ENCODE data around the gene SUPT4H1. TPM values are rescaled to one million over a fixed set of nuclear protein-coding genes. Genes with fewer than 3 reads are reported as not detected.

SUPT4H1 gene
- total RNA-seq, 1 donor from 2014 or later: 55.2 TPM

DNA sequence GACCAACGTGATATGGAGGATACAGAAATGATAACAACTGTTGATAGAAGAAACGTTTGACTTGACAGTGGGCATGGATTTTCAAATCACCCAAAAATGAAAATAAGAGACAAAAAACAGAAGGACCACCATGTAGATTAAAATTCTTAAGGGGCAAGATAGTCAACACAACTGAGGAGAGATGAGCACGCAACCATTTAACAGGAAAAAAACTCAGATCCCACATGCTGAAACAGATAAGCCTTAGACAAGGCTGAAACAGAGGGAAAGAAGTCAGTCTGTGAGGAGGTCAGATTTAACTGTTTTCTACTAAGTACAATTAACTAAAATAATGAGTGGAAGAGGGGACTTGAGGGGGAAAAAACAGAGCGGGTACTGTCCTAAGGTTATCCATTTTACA lies 44.2 kb upstream of the SUPT4H1 start:
- H3K4me3 ChIP-seq: no peak overlapping the region
- DNase-seq: no peak
- intact Hi-C loops (cut with micrococcal nuclease): no loop called here
- TF ChIP-seq, protein P1, sequence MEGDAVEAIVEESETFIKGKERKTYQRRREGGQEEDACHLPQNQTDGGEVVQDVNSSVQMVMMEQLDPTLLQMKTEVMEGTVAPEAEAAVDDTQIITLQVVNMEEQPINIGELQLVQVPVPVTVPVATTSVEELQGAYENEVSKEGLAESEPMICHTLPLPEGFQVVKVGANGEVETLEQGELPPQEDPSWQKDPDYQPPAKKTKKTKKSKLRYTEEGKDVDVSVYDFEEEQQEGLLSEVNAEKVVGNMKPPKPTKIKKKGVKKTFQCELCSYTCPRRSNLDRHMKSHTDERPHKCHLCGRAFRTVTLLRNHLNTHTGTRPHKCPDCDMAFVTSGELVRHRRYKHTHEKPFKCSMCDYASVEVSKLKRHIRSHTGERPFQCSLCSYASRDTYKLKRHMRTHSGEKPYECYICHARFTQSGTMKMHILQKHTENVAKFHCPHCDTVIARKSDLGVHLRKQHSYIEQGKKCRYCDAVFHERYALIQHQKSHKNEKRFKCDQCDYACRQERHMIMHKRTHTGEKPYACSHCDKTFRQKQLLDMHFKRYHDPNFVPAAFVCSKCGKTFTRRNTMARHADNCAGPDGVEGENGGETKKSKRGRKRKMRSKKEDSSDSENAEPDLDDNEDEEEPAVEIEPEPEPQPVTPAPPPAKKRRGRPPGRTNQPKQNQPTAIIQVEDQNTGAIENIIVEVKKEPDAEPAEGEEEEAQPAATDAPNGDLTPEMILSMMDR (IDR thresholded peaks at IDR 0.05; ENCODE audit: borderline replicate concordance): no peak
- no peaks in the 10 kb centered on the region for H3K9me3 ChIP-seq (replicated peaks)
- H3K4me1 ChIP-seq: peaks cover 9% of the 10 kb centered on the region
- no peaks in the 10 kb centered on the region for H3K36me3 ChIP-seq
- peaks cover 12% of the 10 kb centered on the region for H3K27me3 ChIP-seq (ENCODE audit: low read depth)
- no peak overlapping the region for H3K27ac ChIP-seq (replicated peaks)

DNA sequence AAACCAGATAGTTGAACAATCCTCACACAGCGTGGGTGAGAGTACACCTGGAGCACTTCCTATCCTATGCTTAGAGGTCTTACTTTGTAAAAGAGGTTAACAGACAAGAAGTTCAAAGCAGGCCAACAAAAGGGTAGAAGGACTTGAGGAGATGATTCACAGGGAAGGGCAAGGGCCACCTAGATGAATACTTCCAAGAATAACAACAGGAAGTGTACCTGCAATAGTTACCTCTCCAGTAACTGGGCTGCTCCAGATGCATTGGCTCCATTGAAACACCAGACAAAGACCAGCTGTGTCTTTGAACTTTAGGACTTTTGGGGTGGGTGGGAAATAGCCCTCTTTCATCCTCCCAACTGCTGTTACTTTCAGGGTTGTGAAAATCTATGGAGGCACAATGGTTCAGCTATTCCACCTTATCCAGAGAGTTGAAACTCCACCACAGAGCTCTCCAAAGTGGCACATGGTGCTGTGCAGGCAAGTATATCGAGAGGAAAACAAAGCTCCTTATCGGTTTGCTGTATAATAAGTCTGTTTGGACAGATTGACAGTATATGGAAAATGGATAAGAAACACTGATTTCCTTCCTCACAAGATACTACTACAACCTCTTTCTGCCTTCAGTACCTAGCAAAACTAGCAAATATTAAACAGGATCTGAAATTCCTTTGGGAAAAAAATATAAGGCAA lies 42.7 kb upstream of the SUPT4H1 start:
- H3K9me3 ChIP-seq (replicated peaks): no peaks in the 10 kb centered on the region
- TF ChIP-seq, protein P1 (IDR thresholded peaks at IDR 0.05; ENCODE audit: borderline replicate concordance): no peak
- peaks cover 11% of the 10 kb centered on the region for H3K4me1 ChIP-seq
- H3K4me3 ChIP-seq: no peak overlapping the region
- intact Hi-C loops (cut with micrococcal nuclease): no loop called here
- no peak for DNase-seq
- H3K27ac ChIP-seq (replicated peaks): no peak overlapping the region
- H3K36me3 ChIP-seq: no peaks in the 10 kb centered on the region
- peaks cover 12% of the 10 kb centered on the region for H3K27me3 ChIP-seq (ENCODE audit: low read depth)

DNA sequence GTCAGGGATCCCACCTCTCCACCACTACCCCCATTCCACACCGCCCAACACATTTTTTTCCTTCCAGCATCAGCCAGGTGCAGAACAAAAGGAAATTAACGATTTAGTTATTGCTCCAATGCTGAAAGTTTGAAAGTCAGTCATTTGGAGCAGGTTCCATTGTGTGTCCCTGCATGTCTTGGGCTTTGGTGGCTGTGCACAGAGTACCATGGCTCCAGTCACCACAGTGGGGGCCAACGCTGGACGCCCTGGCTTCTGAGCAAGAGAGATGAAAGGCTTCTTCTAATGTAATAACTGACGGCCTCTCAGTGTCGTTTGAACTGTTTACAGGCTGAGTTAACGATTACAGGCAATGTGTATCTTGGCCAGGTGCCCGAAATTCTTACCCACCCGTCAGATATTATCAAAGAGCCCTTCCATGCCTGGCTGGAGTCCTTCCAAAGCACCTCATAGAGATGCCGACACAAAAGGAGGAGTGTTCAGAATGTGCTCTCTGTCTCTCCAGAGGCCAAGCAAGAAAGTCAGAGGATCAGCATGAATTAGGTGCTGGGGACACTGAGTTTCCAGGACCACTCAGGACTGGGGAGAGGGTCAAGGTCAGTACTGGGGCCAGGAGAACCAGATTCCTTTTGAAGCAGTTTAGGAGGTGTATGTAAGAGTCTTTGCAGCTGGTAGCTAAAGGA lies 39.4 kb upstream of the SUPT4H1 start:
- Histone ChIP-seq H3K27me3 (ENCODE audit: low read depth) (peaks cover 18% of the 10 kb centered on the region), H3K27ac (replicated peaks) (peak overlapping the region; percentile 19), H3K36me3 (no peaks in the 10 kb centered on the region), H3K4me3 (no peak overlapping the region), H3K4me1 (peaks cover 11% of the 10 kb centered on the region), H3K9me3 (replicated peaks) (no peaks in the 10 kb centered on the region)
- TF ChIP-seq, protein P1 (IDR thresholded peaks at IDR 0.05; ENCODE audit: borderline replicate concordance): no peak
- intact Hi-C loops (cut with micrococcal nuclease): no loop called here
- no peak for DNase-seq

DNA sequence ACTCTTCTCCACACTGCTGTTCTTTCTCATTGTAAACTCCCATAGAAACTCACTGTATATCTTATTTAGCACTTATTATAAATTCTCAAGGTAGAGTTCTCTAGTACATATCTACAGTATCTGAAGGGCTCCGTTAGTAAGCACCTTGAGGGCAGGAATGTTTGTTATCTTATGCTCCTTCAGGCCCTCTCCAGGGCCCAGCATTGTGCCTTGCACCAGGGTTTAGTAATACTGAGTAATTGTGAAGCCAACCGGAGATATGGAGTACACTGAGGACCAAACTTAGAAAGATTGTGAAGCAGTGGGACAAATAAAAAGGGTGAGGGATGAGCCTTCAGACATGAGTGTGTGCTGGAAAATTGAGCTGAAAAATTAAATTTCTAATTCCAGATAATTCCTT lies 38.9 kb upstream of the SUPT4H1 start:
- TF ChIP-seq, protein P1 (IDR thresholded peaks at IDR 0.05; ENCODE audit: borderline replicate concordance): no peak
- intact Hi-C loops (cut with micrococcal nuclease): no loop called here
- no peak overlapping the region for H3K4me3 ChIP-seq
- peaks cover 17% of the 10 kb centered on the region for H3K27me3 ChIP-seq (ENCODE audit: low read depth)
- no peak overlapping the region for H3K27ac ChIP-seq (replicated peaks)
- no peak for DNase-seq
- H3K9me3 ChIP-seq (replicated peaks): no peaks in the 10 kb centered on the region
- peaks cover 11% of the 10 kb centered on the region for H3K4me1 ChIP-seq
- no peaks in the 10 kb centered on the region for H3K36me3 ChIP-seq

DNA sequence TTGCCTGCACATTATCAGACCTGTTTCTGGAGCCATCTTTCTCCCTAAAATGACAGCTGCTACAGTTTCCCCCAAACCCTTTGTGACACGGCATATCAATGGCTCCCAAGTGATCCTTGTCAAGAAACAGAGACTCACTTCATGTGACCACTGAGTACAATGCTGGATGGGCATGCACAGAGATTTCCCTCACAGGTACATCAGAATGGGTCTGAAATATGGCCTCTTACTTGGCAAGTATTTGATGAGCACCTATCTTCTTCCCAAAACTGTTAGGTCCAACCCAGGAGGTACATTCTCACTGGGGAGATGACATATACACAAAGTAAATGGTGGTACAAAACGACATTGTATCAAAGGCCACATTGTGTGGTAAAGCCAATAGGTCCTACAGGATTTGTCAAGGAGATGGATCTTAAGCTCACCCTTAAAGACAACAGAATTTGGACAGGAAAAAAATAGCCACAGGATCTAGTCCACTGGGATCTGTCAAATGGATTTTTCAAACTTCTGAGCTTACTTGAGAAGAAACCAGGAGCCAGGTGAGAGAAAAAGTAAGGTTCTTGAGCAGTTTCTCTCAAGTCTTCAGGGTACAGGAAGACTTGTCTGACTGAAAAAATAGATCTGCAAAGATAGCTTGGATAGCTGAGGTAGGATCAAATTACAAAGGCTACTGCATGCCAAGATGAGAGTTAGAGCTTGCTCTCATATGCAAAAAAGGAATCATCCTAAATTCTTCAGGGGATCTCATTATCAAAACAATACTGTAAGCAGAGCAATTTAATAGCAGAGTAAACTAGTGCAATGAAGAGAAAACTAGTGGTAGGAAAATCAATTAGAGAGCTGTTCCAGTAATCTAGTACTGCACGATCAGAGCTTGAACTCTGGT lies 36.5 kb upstream of the SUPT4H1 start:
- Histone ChIP-seq H3K27ac (replicated peaks) (no peak overlapping the region), H3K9me3 (replicated peaks) (no peaks in the 10 kb centered on the region), H3K36me3 (no peaks in the 10 kb centered on the region), H3K4me3 (no peak overlapping the region), H3K4me1 (peaks cover 11% of the 10 kb centered on the region), H3K27me3 (ENCODE audit: low read depth) (peaks cover 9% of the 10 kb centered on the region)
- DNase-seq: no peak
- TF ChIP-seq, protein P1 (IDR thresholded peaks at IDR 0.05; ENCODE audit: borderline replicate concordance): no peak
- intact Hi-C loops (cut with micrococcal nuclease): no loop called here
